WTC11 (cell line): ENCODE measurements around the gene FANCI.

ENCODE experiments used
- AFF4 ChIP-seq: sonication (generic); formaldehyde crosslinking; IDR thresholded peaks from 2 replicates; pipeline ENCODE4 v1.8.1; 2023; ENCODE audit warnings: mild to moderate bottlenecking, missing genetic modification reagents, borderline replicate concordance
- CBFB ChIP-seq: sonication (generic); formaldehyde crosslinking; IDR thresholded peaks from 2 replicates; pipeline ENCODE4 v1.8.1; 2022; ENCODE audit warnings: mild to moderate bottlenecking, low read depth, missing genetic modification reagents
- CTCF ChIP-seq: fragments of 200-600 bp; IDR thresholded peaks from 2 replicates; pipeline ENCODE4 v1.8.0; 2022; ENCODE audit warnings: antibody characterized with exemption
- ETV6 ChIP-seq: sonication (generic); formaldehyde crosslinking; IDR thresholded peaks from 2 replicates; pipeline ENCODE4 v1.8.1; 2022; ENCODE audit warnings: mild to moderate bottlenecking, missing genetic modification reagents
- FOXJ3 ChIP-seq: sonication (generic); formaldehyde crosslinking; IDR thresholded peaks from 2 replicates; pipeline ENCODE4 v1.9.0; 2021; ENCODE audit warnings: missing genetic modification reagents, mild to moderate bottlenecking, borderline replicate concordance
- FOXK1 ChIP-seq: sonication (generic); formaldehyde crosslinking; IDR thresholded peaks from 2 replicates; pipeline ENCODE4 v1.8.0; 2022; ENCODE audit warnings: mild to moderate bottlenecking, moderate library complexity, missing genetic modification reagents
- OVOL2 ChIP-seq: fragments of 250-450 bp; sonication (Bioruptor Pico); IDR thresholded peaks from 2 replicates; pipeline ENCODE4 v1.9.0; 2021; ENCODE audit warnings: mild to moderate bottlenecking, borderline replicate concordance
- SMAD3 ChIP-seq: sonication (generic); formaldehyde crosslinking; IDR thresholded peaks from 2 replicates; pipeline ENCODE4 v1.8.0; 2022; ENCODE audit warnings: missing genetic modification reagents, mild to moderate bottlenecking, borderline replicate concordance
- ZBTB21 ChIP-seq: sonication (generic); formaldehyde crosslinking; IDR thresholded peaks from 2 replicates; pipeline ENCODE4 v1.8.1; 2023; ENCODE audit warnings: mild to moderate bottlenecking, missing genetic modification reagents, borderline replicate concordance

- no peak for TF ChIP-seq CTCF
- no peak for TF ChIP-seq FOXK1
- no peak for TF ChIP-seq CBFB
- no peak for TF ChIP-seq ETV6 (CRISPR knock-in tag)
- TF ChIP-seq ZBTB21 (CRISPR knock-in tag): no peak
- no peak for TF ChIP-seq SMAD3
- no peak for TF ChIP-seq OVOL2
- TF ChIP-seq FOXJ3: no peak
- TF ChIP-seq AFF4 (CRISPR knock-in tag): no peak
These were observed 56.1 kb downstream of the FANCI start for GRCh38 chr15:89299896-89300295.
